Ascending aorta (tissue), 2 donors: ENCODE data around the gene TPSAB1. TPM values are rescaled to one million over a fixed set of nuclear protein-coding genes. Genes with fewer than 3 reads are reported as not detected.

ENCODE experiments used
- DNase-seq, 2 donors: peaks; one replicate each; pipeline ENCODE4 v3.0.0-alpha.2; 2019; ENCODE audit warnings: low spot score in 2 of 2
- H3K27ac ChIP-seq, 2 donors: fragments of 200-600 bp; sonication (generic); one replicate each; pipeline ENCODE4 v1.5.1; 2016 to 2017; ENCODE audit warnings: mild to moderate bottlenecking in 1 of 2
- H3K27me3 ChIP-seq: fragments of 200-600 bp; sonication (generic); one replicate; pipeline ENCODE4 v1.5.1; 2017
- H3K36me3 ChIP-seq, 2 donors: fragments of 200-600 bp; sonication (generic); one replicate each; pipeline ENCODE4 v1.5.1; 2016
- H3K4me1 ChIP-seq, 2 donors: fragments of 200-600 bp; sonication (generic); one replicate each; pipeline ENCODE4 v1.5.1; 2016 to 2017; ENCODE audit warnings: mild to moderate bottlenecking in 1 of 2
- H3K4me3 ChIP-seq, 2 donors: fragments of 200-600 bp; sonication (generic); one replicate each; pipeline ENCODE4 v1.5.1; 2016 to 2017; ENCODE audit warnings: mild to moderate bottlenecking in 1 of 2
- H3K9me3 ChIP-seq, 2 donors: fragments of 200-600 bp; sonication (generic); one replicate each; pipeline ENCODE4 v1.5.1; 2016
- CTCF ChIP-seq, 3 experiments: fragments of 200-600 bp in 2 of 3; fragments of 450-650 bp in 1 of 3; sonication (generic) in 2 of 3; IDR thresholded peaks; one replicate each; pipeline ENCODE4 v1.5.1; 2016 to 2019; ENCODE audit warnings: antibody characterized with exemption in 3 of 3, mild to moderate bottlenecking in 1 of 3, moderate library complexity in 1 of 3
- intact Hi-C: fragments of 100-400 bp; cut with DNase I; formaldehyde crosslinking; loops from one replicate; pipeline ENCODE4 v1.15.1; 2023
- total RNA-seq: library from RNA; depleted of rRNA; stranded (reverse); fragments of >200 nt; gene quantifications from one replicate; pipeline ENCODE4 v1.1.0, GENCODE V29; 2016

Gene TPSAB1
- total RNA-seq, 1 donor from 2014 or later, result 6.7 TPM

GRCh38 chr16:1216296-1216619 lies 24.2 kb upstream of the TPSAB1 start:
- Histone ChIP-seq H3K4me1 (no peaks in the 10 kb centered on the region), H3K9me3 (no peaks in the 10 kb centered on the region), H3K4me3 (no peak overlapping the region), H3K27ac (no peak overlapping the region), H3K36me3 (peaks cover 0 to 2% of the 10 kb centered on the region in 2 donors), H3K27me3 (no peaks in the 10 kb centered on the region)
- no peak for DNase-seq
- no peak for TF ChIP-seq CTCF (IDR thresholded peaks at IDR 0.05)
- intact Hi-C loops, result loop anchor here (10.0 kb wide), 1 partner anchor 49 kb away; no protein-coding TSS in a partner anchor

- intact Hi-C loops, result loop anchor here (10.0 kb wide), 1 partner anchor 48 kb away; no protein-coding TSS in a partner anchor
- DNase-seq, result no peak
- Histone ChIP-seq H3K4me3 (no peak overlapping the region), H3K36me3 (peaks cover 0 to 2% of the 10 kb centered on the region in 2 donors), H3K27ac (no peak overlapping the region), H3K4me1 (no peaks in the 10 kb centered on the region), H3K9me3 (no peaks in the 10 kb centered on the region), H3K27me3 (no peaks in the 10 kb centered on the region)
- TF ChIP-seq CTCF (IDR thresholded peaks at IDR 0.05), result no peak
Observed at GRCh38 chr16:1216681-1217400, 23.7 kb upstream of the TPSAB1 start.

DNA sequence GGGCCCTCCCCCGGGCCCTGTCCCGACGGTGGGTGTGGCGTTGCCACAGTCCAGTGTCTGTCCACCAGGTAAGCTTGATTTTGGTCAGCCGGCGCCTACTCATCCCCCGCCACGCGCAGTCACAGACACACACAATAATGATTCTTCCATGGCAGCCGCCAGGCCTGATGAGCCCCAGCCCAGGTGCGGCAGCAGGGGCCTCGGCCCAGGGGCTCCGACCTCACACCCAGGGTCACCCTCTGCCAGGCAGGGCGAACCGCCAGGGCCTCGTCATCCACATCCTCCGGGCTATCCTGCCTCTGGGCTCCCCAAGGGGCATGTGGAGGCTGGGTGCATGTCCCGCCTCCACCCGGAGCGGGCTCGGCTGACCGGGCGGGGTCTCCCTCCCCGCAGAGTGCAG lies 23.0 kb upstream of the TPSAB1 start:
- Histone ChIP-seq H3K9me3 (no peaks in the 10 kb centered on the region), H3K27ac (no peak overlapping the region), H3K27me3 (no peaks in the 10 kb centered on the region), H3K36me3 (peaks cover 0 to 2% of the 10 kb centered on the region in 2 donors), H3K4me1 (no peaks in the 10 kb centered on the region), H3K4me3 (no peak overlapping the region)
- DNase-seq, result no peak
- intact Hi-C loops, result loop anchor here (10.0 kb wide), 1 partner anchor 47 kb away; no protein-coding TSS in a partner anchor
- no peak for TF ChIP-seq CTCF (IDR thresholded peaks at IDR 0.05)

DNA sequence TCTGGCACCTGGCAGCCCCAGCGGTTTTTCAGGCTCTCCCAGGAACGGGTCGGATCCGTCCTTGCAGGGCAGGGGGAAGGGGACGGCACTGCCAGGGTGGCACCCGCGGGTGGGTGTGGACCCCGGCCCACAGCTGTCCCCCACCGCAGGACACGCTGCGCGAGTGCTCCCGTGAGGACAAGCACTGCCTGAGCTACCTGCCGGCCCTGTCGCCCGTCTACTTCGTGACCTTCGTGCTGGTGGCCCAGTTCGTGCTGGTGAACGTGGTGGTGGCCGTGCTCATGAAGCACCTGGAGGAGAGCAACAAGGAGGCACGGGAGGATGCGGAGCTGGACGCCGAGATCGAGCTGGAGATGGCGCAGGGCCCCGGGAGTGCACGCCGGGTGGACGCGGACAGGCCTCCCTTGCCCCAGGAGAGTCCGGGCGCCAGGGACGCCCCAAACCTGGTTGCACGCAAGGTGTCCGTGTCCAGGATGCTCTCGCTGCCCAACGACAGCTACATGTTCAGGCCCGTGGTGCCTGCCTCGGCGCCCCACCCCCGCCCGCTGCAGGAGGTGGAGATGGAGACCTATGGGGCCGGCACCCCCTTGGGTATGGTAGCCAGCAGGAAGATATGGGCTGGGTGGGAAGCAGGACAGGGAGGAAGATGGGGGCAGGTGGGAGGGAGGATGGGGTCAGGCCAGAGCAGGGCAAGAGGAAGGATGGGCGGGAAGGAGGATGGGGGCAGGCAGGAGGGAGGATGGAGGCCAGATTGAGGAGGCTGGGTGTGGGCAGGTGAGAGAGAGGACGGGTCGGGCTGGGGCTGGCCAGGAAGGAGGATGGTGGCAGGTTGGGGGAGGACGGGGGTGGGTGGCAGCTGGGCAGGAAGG lies 22.2 kb upstream of the TPSAB1 start:
- H3K27ac ChIP-seq, result no peak overlapping the region
- H3K36me3 ChIP-seq, result peaks cover 0 to 2% of the 10 kb centered on the region in 2 donors
- no peak for TF ChIP-seq CTCF (IDR thresholded peaks at IDR 0.05)
- no peak overlapping the region for H3K4me3 ChIP-seq
- no peaks in the 10 kb centered on the region for H3K4me1 ChIP-seq
- H3K9me3 ChIP-seq, result no peaks in the 10 kb centered on the region
- no peak for DNase-seq
- no peaks in the 10 kb centered on the region for H3K27me3 ChIP-seq
- intact Hi-C loops, result loop anchor here (10.0 kb wide), 1 partner anchor 47 kb away; no protein-coding TSS in a partner anchor

GRCh38 chr16:1218930-1219611 lies 21.4 kb upstream of the TPSAB1 start:
- intact Hi-C loops, result loop anchor here (10.0 kb wide), 1 partner anchor 46 kb away; no protein-coding TSS in a partner anchor
- no peak for TF ChIP-seq CTCF (IDR thresholded peaks at IDR 0.05)
- DNase-seq, result no peak
- H3K4me1 ChIP-seq, result no peaks in the 10 kb centered on the region
- H3K27ac ChIP-seq, result no peak overlapping the region
- H3K4me3 ChIP-seq, result no peak overlapping the region
- peaks cover 0 to 2% of the 10 kb centered on the region in 2 donors for H3K36me3 ChIP-seq
- no peaks in the 10 kb centered on the region for H3K9me3 ChIP-seq
- no peaks in the 10 kb centered on the region for H3K27me3 ChIP-seq
